ENCODE results near the gene PCNX2.

PCNX2 gene

GRCh38 chr1:232962761-232963745, 332.5 kb downstream of the PCNX2 start:
- no peak for DNase-seq (ENCODE audit: low read depth)

GRCh38 chr1:232958067-232958466, 337.5 kb downstream of the PCNX2 start:
- no peak for DNase-seq (ENCODE audit: low read depth)

GRCh38 chr1:232956081-232956480, 339.4 kb downstream of the PCNX2 start:
- no peak for DNase-seq (ENCODE audit: low read depth)

DNA sequence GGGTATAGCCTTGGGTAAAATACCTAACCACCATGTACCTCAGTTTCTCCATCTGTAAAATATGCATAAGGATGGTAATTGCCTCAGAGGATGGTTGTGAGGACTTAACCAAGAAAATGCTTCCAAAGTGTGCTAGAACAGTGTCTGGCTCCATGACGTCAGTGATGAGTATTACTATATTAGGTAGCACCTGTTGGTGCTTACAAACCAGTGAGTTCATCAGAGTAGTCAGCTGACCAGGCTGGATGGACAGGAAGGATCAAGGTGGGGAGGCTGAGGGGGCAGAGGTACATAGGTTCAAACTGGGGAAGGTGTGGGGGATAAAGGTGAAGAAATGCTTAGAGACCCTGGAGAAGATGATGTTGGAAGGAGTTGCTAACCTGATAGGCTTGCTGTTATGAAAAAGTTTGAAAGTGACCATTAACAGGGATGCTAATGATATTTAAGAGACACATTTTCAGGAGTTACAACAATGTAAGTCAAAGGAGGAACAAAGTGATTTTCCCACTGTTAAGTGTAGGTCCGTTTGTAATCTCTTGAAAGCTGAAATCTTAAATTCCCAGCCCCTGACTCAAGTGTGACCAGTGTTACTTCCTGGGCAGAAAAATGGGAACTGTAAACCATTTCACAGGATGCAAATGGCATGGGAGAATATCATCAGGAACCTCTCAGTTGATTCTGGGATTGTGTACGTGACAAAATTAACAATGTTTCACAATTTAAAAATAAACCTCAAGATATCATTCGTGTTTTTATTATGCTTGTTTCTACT, 340.7 kb downstream of the PCNX2 start:
- no peak for DNase-seq (ENCODE audit: low read depth)

GRCh38 chr1:232952514-232953499, 342.7 kb downstream of the PCNX2 start:
- DNase-seq (ENCODE audit: low read depth) = no peak

DNA sequence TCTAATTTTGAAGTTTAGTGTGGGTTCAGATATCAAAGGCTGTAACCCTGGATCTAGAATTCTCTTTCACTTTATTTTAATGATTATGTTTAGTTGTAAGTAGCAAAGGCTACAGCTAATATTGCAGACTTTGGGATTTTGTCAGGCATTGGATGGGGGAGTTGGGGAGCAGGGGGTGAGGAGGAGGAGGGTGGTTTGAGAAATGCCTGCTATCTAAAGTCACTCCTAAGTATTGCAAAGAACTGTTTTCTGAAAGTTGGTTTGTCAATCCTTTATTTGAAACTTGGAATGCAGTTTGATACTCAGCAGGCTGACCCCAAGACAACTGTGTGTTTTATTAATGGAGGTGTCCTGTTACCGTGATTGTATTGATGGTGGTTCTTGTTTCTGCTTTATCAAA, 343.9 kb downstream of the PCNX2 start:
- DNase-seq (ENCODE audit: low read depth) = no peak

GRCh38 chr1:232951180-232951579, 344.3 kb downstream of the PCNX2 start:
- no peak for DNase-seq (ENCODE audit: low read depth)

- DNase-seq (ENCODE audit: low read depth) = peak; percentile 81
These were observed 345.0 kb downstream of the PCNX2 start, which contains the start of gene NTPCR for GRCh38 chr1:232950197-232951176. TSS of gene NTPCR (plus strand) at chr1:232950611. CDS start at chr1:232950711, 100 bp downstream.

DNA sequence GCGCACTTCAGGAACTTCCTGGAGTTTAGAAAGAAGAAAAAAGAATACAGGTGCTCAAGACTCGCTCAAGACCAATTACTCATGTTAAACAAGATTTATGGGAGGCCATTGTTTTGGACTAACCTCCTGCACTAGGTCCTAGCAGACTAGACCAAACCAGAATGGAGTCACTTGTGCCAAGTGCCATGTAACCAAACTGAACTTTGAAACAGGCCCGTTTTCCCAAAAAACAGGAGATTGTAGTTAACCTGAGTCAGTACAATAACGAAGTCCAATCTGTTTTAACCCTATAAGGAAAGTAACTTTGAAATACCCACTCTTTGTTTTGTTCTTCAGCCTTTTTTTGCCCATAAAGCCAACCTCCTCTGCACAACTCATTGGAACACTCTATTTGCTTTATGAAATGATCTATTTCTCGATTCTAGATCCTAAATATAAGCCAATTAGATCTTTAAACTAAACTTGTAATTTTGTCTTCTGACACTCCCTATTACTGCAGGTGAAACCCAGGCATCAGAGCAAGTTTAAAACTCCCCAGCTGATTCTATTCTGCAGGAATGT, 345.8 kb downstream of the PCNX2 start:
- DNase-seq (ENCODE audit: low read depth) = no peak

DNA sequence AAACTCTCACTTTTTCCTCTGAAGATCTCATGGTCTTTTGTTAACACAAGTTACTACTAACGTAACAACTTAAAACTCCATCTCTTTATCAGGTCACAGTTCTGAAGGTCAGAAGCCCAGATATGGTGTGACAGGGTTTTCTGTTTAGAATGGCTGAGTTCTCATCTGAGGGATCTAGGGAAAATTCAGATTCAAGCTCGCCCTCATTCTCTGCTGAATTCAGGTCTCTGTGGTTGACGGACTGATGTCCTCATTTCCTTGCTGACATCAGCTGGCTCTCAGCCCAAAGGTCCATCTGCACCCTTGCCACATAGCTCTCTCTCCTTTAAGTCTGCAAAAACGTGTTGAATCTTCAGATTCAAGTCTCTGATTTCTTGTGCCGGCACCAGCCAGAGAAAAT, 351.2 kb downstream of the PCNX2 start:
- no peak for DNase-seq (ENCODE audit: low read depth)

GRCh38 chr1:232943679-232944252, 351.8 kb downstream of the PCNX2 start:
- no peak for DNase-seq (ENCODE audit: low read depth)

DNA sequence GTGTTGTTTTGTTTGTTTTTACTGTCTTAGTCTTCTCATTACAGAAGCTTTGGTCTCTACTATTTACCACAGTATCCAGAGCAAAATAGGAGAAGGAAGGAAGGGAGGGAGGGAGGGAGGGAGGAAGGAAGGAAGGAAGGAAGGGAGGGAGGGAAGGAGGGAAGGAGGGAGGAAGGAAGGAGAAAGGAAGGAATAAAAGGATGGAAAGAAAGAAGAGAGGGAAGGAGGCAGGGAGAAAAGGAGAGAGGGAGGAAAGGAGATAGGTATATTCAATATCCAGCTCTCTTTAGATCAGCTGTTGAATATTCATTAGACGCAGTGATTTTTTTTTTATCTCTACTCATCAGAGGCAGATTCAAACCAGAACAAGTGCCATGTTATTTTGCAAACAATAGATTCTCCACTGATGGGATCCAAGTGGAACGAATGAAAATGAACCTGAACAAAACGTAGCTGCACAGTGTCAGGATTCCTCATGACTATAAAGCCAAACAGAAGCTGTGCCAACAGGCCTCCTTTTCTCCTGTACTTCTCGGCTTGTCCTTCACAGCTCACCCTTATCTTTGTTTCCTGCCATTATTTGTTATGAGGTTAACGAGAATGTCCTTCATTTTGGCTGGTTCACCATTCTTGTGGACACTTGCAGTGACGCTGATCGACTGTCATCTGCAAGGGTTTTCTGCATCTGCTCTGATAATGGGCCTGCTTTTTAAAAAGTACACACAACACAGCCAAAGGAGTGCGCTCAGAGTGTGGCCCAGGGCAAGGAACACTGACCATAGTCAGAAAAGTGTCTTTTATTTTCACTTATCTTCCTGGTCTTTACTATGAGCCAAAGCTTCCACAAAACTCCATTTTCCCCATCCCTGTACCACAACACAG, 352.9 kb downstream of the PCNX2 start:
- DNase-seq (ENCODE audit: low read depth) = no peak

GRCh38 chr1:232940262-232940661, 355.3 kb downstream of the PCNX2 start:
- no peak for DNase-seq (ENCODE audit: low read depth)

DNA sequence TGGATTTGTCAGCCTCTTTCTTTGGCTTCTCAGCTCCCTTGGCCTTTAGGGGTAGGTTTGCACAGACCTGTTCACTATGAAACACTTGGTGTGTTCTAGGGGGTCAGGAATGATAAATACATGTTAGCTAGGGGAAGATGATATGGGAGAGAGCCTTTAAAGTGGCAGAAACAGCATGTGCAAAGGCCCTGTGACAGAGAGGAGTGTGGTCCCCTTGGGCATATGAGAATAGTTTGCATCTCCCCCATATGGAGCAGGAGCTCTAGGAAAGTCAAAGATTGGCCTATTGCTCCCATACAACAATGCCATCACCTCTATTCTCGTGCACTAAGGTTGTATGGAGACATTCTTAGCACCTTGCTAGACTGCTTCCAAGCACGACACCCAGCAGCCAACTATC, 355.8 kb downstream of the PCNX2 start:
- no peak for DNase-seq (ENCODE audit: low read depth)

DNA sequence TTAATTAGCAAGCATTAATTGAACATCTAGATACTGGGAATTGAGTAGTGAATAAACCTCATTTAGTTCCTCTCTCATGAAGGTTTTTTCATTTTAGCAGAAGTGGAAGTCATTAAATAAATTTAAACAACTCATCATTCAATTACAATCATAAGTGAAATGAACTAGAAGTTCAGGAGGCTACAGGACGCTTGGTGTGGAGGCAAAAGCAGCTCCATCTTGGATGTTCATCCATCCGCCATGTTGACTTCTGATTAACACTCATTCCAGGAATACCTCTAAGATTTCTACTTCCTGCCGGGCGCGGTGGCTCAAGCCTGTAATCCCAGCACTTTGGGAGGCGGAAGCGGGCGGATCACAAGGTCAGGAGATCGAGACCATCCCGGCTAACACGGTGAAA, 356.6 kb downstream of the PCNX2 start:
- no peak for DNase-seq (ENCODE audit: low read depth)

DNA sequence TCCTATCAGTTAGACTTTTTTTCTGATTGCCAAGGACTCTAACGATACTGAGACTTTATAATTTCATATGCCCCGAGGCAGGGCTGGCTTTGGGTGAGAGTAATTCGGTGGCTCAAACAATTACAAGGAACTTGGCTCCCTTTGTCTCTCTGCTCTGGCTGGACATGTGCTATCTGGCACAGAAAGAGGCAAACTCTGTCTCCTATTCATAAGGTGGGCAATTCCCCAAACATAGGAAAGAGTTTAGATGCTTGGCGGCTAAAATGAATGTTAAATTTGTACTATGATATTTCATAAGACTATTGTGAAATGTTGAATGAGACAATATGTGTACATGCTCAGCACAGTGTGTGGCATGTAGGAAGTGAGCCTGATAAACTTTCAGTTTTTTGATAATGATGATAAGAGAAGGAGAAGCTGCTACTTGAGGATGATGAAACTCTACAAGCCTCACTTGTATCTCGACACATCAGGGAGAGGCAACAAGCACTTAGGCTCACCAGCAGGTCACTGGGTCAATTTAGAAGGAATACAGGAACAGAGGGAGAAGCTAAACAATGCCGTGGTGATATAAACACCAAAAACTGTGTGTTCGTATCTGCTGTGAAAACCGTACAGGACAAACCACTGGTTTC, 357.7 kb downstream of the PCNX2 start:
- DNase-seq (ENCODE audit: low read depth) = no peak

- DNase-seq (ENCODE audit: low read depth) = no peak
These were observed 358.6 kb downstream of the PCNX2 start for GRCh38 chr1:232936941-232937340.
